Heart right ventricle (tissue), 16 donors: ENCODE measurements around the gene FGF18. TPM values are rescaled to one million over a fixed set of nuclear protein-coding genes. Genes with fewer than 3 reads are reported as not detected.

Source experiments
- ATAC-seq, 8 donors: fragments of 200-7000 bp; cut with Tn5 transposase; one replicate each; pipeline ENCODE4 v1.9.1; 2020; ENCODE audit warnings: mild to moderate bottlenecking in 8 of 8, moderate library complexity in 8 of 8, moderate number of reproducible peaks in 1 of 8
- DNase-seq, 2 donors: peaks; one replicate each; pipeline ENCODE4 v3.0.0-alpha.2; 2020
- H3K27ac ChIP-seq, 10 donors: fragments of 200-600 bp; sonication (generic) in 2 of 10; one replicate each; pipeline versions ENCODE4 v1.5.0 to v1.8.0; 2020 to 2022; ENCODE audit warnings: mild to moderate bottlenecking in 3 of 10
- H3K27me3 ChIP-seq, 7 donors: fragments of 200-600 bp; one replicate each; pipeline ENCODE4 v1.8.0; 2021 to 2022; ENCODE audit warnings: mild to moderate bottlenecking in 2 of 7
- H3K36me3 ChIP-seq, 9 donors: fragments of 200-600 bp; sonication (generic) in 1 of 9; one replicate each; pipeline versions ENCODE4 v1.5.0 to v1.8.0; 2020 to 2022; ENCODE audit warnings: mild to moderate bottlenecking in 2 of 9
- H3K4me1 ChIP-seq, 9 donors: fragments of 200-600 bp; sonication (generic) in 1 of 9; one replicate each; pipeline versions ENCODE4 v1.5.0 to v1.8.0; 2020 to 2022; ENCODE audit warnings: mild to moderate bottlenecking in 4 of 9
- H3K4me3 ChIP-seq, 10 donors: fragments of 200-600 bp; sonication (generic) in 2 of 10; one replicate each; pipeline versions ENCODE4 v1.5.0 to v1.8.0; 2020 to 2022; ENCODE audit warnings: mild to moderate bottlenecking in 7 of 10, moderate library complexity in 2 of 10
- H3K9me3 ChIP-seq, 11 donors: fragments of 200-600 bp in 10 of 11; sonication (generic) in 2 of 11; one replicate each; pipeline versions ENCODE4 v1.5.0 to v1.8.0; 2013 to 2022; ENCODE audit warnings: mild to moderate bottlenecking in 2 of 11, control low read depth in 1 of 11, moderate library complexity in 1 of 11
- WGBS, 2 donors: extraction: QIAGEN DNeasy Blood & Tissue Kit; methylation state at CpG; one replicate each; pipeline ENCODE4 v1.1.7; 2013; ENCODE audit warnings: inconsistent platforms in 1 of 2; 5-methylcytosine and 5-hydroxymethylcytosine counted together
- intact Hi-C, 10 donors: fragments of 100-400 bp; cut with DNase I; formaldehyde crosslinking; loops; one replicate each; pipeline versions ENCODE4 v1.11.1 to v1.14.2; 2022
- polyA plus RNA-seq, 2 donors: library from polyadenylated mRNA; stranded (reverse); fragments of 200-250 nt; gene quantifications; one replicate each; pipeline ENCODE4 v1.2.3, GENCODE V29; 2013
- total RNA-seq, 10 donors: library from RNA; stranded (reverse); fragmentation: NEBNext Ultra II Directional in 3 of 10; extraction: Animal tissue kit (Norgen Biotek cat#: 25700) in 3 of 10; gene quantifications; one replicate each; pipeline versions ENCODE4 v1.2.1 to v1.2.4, GENCODE V29; 2021 to 2023
- TF ChIP-seq, protein P1 (sequence below), 9 donors: fragments of 200-600 bp; sonication (generic) in 2 of 9; IDR thresholded peaks; one replicate each; pipeline versions ENCODE4 v1.5.0 to v1.8.0; 2021 to 2022; ENCODE audit warnings: antibody characterized with exemption in 9 of 9, mild to moderate bottlenecking in 5 of 9, moderate library complexity in 1 of 9
- donor health status: Arrhythmogenic right ventricular cardiomyopathy.
- donor health status: ischemic (EF 13 %, LVEDD 7.1; RV severe dilation, severe dysfunction).
- donor health status: healthy with polysubstance abuse.
- donor health status: DM: no; HTN: yes; CAD: no.
- donor health status: DM: no; HTN: no; CAD: no.
- donor health status: ischemic (EF 25% LVEDD 6.9; RV normal size, moderate dysfunction).
- donor health status: ischemic (EF 25% LVEDD 5.7; RV mildly dilated, moderate dysfunction).
- donor health status: healthy.
- donor health status: DM: yes; HTN: yes; CAD: no.
- donor health status: Ischemic cardiomyopathy.
- donor health status: ischemic (EF 35%, LVEDD 5.7; RV mildly dilated, moderate dysfunction).
- donor health status: nonischemic (EF 11% LVEDD 7.7; RV severe dilation, severe dysfunction).
- donor health status: DM: yes; HTN: yes; CAD: no.
- donor health status: PGD.
- donor health status: ischemic (EF 29% LVEDD 5.4; RV normal size, mild dysfunction).
- donor health status: nonischemic (EF 23%, LVEDD 6.1; RV moderate dilation, normal function).

Gene FGF18
- total and polyA plus RNA-seq, 12 donors = 1.7 to 39.2 (median 13.7) TPM

DNA sequence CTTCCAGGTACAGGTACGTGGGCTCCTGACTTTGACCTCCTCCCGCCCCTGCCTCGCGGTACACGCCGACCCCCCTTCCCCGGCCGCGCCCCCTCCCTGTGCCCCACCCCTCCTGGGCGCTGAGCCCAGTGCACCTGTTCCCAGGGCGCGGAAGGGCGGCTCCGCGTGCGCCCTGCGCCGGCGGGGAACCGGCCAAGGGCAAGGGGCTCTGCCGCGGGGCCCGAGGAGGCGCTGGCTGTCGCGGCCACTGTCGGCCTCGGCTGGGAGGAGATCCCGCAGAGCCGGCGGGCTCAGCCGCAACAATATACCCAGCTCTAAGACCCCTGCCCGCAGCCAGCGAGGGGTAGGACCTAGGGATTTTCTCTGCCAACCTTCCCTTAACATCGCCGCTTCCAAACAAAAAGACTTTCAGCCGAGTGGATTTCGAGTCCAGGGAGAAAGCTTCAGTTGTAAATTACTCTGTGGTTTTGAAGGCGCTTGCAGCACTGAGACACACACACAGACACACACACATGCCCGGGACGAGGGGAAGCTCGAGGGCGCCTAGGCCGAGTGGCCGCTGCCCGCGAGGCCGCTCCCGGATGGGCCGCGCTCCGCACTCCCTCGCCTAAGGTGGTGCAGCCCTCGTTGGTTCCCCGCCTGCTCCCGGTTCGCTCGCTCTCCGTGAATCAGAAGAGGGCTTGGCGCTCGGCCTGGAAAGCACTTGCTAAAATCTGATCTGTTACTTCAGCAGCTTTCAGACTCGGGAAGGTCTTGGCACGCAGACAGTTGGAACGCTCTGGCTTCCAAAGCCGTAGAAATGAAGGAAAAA, 1.2 kb downstream of the FGF18 start:
- peak overlapping the region; percentile 48 to 90 (median 76) for H3K27ac ChIP-seq
- TF ChIP-seq, protein P1, sequence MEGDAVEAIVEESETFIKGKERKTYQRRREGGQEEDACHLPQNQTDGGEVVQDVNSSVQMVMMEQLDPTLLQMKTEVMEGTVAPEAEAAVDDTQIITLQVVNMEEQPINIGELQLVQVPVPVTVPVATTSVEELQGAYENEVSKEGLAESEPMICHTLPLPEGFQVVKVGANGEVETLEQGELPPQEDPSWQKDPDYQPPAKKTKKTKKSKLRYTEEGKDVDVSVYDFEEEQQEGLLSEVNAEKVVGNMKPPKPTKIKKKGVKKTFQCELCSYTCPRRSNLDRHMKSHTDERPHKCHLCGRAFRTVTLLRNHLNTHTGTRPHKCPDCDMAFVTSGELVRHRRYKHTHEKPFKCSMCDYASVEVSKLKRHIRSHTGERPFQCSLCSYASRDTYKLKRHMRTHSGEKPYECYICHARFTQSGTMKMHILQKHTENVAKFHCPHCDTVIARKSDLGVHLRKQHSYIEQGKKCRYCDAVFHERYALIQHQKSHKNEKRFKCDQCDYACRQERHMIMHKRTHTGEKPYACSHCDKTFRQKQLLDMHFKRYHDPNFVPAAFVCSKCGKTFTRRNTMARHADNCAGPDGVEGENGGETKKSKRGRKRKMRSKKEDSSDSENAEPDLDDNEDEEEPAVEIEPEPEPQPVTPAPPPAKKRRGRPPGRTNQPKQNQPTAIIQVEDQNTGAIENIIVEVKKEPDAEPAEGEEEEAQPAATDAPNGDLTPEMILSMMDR (IDR thresholded peaks at IDR 0.05) = no peak
- intact Hi-C loops = loop anchor here in 6 of 10 donors (2.0 to 10.0 kb wide), 10 partner anchors 54 to 486 kb away; no protein-coding TSS in a partner anchor
- H3K36me3 ChIP-seq = peaks cover 0 to 4% (median 0%) of the 10 kb centered on the region in 9 donors
- peak overlapping the region; percentile 11 to 66 (median 54) for H3K4me3 ChIP-seq
- DNase-seq (peak; percentile 87 to 91), ATAC-seq (peak; percentile 31 to 72 (median 65))
- no peaks in the 10 kb centered on the region for H3K9me3 ChIP-seq
- H3K27me3 ChIP-seq = peaks cover 0 to 35% (median 0%) of the 10 kb centered on the region in 7 donors
- 1% methylated on average over 65 of the region's 65 CpGs for WGBS, 2 donors
- peaks cover 15 to 61% (median 31%) of the 10 kb centered on the region in 9 donors for H3K4me1 ChIP-seq

DNA sequence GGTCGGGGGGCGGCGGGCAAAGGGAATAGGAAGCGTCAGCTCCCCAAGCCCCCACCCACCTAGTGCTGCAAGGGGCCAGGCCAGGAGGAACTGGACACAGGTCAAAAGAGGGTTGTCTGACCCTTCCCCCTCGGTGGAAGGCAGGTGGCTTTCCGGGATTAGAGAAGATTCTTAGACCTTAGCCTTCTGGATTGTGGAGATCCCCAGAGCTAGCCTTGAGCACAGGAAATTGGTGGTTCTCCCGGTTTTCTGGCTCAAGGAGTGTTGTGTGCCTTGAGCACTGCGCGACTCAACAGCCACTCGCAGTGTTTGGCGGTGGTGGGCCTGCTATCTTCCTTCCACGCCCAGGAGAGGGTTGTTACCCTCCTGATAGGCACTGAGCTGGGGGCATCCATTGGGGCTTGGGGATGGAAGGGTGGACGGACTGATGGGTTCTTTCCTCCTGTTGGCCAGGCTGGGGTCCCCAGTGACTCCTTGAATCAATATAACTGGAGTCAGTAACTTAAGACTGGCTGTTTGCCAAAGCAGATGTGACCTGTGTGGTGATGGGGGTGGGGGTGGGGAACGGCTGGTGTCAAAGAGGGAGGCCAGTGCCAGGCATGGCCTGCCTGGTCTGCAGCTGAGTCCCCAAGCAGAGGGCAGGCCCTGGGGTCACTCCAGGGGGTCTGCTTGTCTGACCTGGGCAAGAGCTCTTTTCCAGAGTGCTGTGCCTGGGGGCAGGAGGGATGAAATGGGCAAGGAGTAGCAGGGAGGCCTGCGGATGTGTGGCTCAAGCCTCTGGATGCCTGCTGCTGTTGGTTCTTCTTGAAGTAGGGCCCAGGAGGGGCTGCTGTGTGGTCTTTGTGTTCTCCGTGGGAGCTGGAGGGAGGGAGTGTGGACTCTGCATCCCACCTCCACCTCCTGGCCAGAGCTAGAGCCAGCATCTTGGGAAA, 2.1 kb downstream of the FGF18 start:
- Histone ChIP-seq H3K4me3 (peak overlapping the region in 7 of 10 donors; percentile 47 to 66 (median 61)), H3K27me3 (peaks cover 0 to 35% (median 0%) of the 10 kb centered on the region in 7 donors), H3K9me3 (no peaks in the 10 kb centered on the region), H3K36me3 (no peaks in the 10 kb centered on the region), H3K27ac (peak overlapping the region in 8 of 10 donors; percentile 42 to 90 (median 81)), H3K4me1 (peaks cover 15 to 65% (median 35%) of the 10 kb centered on the region in 9 donors)
- no peak for DNase-seq
- TF ChIP-seq, protein P1 (IDR thresholded peaks at IDR 0.05) = no peak
- intact Hi-C loops = loop anchor here in 6 of 10 donors (2.0 to 10.0 kb wide), 10 partner anchors 53 to 485 kb away; no protein-coding TSS in a partner anchor
- 35 to 51% methylated on average over 16 of the region's 16 CpGs for WGBS, 2 donors
- ATAC-seq = peak in 2 of 8 donors; percentile 5 to 6

DNA sequence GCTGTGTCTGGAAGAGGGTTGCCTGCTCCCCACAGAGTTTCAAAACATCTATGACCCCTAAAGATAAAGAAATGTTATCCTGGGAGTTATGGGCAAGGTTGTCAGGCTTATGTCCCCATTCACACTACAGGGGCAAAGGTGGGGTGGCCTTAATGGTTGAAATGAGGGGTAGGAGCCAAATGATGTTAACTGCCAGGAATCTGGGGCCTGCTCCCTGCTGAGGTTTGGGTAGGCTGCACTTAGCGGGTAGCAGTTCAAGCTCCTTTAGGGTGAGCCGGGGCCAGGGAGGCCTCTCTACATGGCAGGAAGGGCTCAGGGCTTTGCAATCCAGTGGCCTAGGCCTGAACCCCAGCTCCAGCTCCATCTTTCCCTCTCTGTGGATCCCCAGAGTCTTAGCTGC, 3.0 kb downstream of the FGF18 start:
- no peaks in the 10 kb centered on the region for H3K9me3 ChIP-seq
- H3K27ac ChIP-seq = peak overlapping the region in 6 of 10 donors; percentile 18 to 90 (median 86)
- ATAC-seq (no peak), DNase-seq (no peak)
- H3K4me3 ChIP-seq = no peak overlapping the region
- no peaks in the 10 kb centered on the region for H3K36me3 ChIP-seq
- 88 to 94% methylated on average over 2 of the region's 2 CpGs for WGBS, 2 donors
- peaks cover 0 to 35% (median 0%) of the 10 kb centered on the region in 7 donors for H3K27me3 ChIP-seq
- TF ChIP-seq, protein P1 (IDR thresholded peaks at IDR 0.05) = no peak
- intact Hi-C loops = loop anchor here in 6 of 10 donors (5.0 to 10.0 kb wide), 9 partner anchors 52 to 322 kb away; no protein-coding TSS in a partner anchor
- H3K4me1 ChIP-seq = peaks cover 15 to 73% (median 36%) of the 10 kb centered on the region in 9 donors
